DMS79 treated with DMSO at 0.1 percent for 48 hours (cell line): ENCODE measurements around the gene BTBD2.
"Not testable (repeated sequence)": the region's sequence is repeated elsewhere in the genome, so short reads cannot be mapped to it uniquely, and the experiment has no call there.

ENCODE experiments used
- DNase-seq: peaks from one replicate; lab custom pipeline; 2025; lab: John Stamatoyannopoulos, UW

BTBD2 gene

DNA sequence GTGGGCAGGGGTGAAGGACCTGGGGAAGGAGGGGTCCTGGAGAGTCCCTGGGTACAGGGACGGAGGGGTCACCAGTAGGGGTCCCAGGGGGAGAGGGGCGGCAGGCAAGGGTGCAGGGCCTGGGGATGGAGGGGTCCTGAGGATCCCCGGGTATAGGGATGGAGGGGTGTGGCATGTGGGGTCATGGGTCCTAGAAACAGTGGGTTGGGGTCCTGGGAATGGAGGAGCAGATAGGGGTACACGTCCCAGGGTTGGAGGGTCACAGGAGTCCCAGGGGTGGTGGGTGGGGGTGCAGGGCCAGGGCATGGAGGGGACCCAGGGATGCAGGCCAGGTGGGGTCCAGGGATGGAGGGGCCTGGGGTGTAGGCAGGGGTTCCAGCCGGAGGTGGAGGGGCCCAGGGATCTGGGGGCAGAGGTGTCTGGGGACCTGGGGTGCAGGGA, 1.4 kb downstream of the BTBD2 start:
- DNase-seq, result no peak

DNA sequence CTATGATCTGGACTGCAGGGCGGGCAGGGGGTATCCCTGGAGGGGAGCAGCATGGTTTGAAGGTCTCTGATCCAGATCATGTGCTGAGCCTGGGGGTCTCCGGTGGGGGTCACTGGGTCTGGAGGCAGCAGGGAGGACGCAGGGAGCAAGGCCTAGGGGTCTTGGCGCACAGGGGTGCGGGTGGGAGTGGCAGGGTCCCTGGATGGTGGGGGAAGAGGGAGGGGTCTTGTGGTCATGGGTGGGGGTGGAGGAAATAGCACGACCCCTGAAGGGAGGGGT, 1.9 kb downstream of the BTBD2 start:
- no peak for DNase-seq

GRCh38 chr19:2012941-2013682, 2.4 kb downstream of the BTBD2 start:
- DNase-seq, result no peak

DNA sequence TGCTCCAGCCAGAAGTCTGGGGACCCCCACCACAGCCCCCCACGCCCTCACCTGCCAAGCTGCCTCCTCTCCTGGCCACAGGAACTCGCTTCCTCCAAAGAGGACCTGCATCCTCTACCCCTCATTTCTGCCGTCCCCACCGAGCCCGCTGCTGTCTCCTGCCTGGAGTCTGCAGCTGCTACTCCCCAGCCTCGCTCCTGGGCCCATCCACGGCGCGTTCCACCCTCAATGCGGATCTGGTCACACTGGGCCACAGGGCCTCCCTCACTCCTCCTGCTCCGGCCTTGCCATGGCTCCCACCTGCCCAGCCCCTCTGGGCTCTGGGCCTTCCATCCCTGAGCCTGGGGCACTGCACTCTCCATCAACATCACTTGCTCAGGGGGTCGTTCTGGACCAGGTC, 4.3 kb downstream of the BTBD2 start:
- no peak for DNase-seq

- DNase-seq, result no peak
Observed at GRCh38 chr19:2010135-2010668, 5.3 kb downstream of the BTBD2 start.

- DNase-seq, result no peak
Observed at GRCh38 chr19:2003874-2004273, 11.6 kb downstream of the BTBD2 start.

DNA sequence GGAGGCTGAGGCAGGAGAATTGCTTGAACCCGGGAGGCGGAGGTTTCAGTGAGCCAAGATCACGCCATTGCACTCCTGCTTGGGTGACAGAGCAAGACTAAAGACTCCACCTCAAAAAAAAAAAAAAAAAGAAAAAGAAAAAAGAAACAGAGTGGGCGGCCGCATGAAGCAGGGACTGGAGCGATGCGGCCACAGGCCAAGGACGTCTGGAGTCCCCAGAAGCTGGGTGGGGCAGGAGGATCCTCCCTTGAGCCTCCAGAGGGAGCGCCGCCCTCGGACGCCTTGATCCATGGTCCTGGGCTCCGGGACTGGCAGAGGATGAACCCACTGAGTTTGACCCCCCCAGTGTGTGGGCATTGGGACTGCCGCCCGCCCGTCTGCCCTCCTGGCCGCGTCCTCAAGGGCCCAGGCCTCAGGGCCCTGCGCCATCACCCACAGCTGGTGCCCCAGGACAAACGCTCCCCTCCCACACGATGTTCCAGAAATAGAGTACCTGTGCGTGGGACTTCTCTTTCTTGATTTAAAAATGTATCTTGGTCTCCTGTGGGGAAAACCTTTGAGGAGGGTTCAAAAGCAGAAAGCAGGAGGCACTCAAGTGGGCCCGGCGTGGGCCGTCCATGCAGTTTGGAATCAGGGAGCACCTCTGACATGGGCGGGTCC, 15.5 kb downstream of the BTBD2 start:
- DNase-seq, result no peak

GRCh38 chr19:1998712-1999708, 16.5 kb downstream of the BTBD2 start:
- no peak for DNase-seq

DNA sequence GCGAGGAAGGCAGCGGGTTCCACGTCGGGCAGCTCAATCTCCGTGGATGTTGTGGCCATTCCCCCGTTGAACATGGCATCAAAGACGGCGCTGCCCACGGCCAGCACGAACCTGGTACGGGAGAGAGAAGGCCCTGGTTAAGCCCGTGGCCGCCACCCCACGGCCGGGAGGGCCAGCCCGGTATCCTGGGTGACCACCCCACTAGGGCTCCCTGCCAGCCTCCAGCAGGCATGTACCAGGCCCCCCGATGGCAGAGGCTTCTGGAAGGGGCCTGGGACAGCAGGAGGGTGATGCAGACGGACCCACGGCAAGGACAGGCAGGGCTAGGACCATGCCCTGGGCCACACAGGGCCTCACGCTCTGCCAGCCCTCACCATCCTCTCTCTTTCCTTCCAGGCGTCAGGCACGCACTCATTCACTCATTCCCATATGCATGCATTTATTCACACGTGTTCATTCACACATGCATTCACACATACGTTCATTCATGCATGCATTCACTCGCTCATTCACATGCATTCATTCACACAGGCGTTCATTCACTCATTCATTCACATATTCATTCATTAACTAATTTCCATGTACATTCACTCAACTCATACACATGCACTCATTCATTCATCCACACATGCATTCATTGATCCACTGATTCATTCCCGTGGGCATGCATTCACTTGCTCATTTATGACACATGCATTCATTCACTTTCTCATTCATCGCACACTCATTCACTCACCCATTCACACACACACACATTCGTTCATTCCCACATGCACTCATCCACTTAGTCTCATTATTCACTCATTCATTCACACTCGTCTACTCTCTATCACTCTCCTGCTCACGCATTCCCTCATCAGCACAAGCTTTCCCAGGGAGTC, 17.9 kb downstream of the BTBD2 start:
- DNase-seq, result no peak

GRCh38 chr19:1992759-1993260, 22.7 kb downstream of the BTBD2 start:
- no peak for DNase-seq

- no peak for DNase-seq
Observed at GRCh38 chr19:1991018-1991913, 24.2 kb downstream of the BTBD2 start.

DNA sequence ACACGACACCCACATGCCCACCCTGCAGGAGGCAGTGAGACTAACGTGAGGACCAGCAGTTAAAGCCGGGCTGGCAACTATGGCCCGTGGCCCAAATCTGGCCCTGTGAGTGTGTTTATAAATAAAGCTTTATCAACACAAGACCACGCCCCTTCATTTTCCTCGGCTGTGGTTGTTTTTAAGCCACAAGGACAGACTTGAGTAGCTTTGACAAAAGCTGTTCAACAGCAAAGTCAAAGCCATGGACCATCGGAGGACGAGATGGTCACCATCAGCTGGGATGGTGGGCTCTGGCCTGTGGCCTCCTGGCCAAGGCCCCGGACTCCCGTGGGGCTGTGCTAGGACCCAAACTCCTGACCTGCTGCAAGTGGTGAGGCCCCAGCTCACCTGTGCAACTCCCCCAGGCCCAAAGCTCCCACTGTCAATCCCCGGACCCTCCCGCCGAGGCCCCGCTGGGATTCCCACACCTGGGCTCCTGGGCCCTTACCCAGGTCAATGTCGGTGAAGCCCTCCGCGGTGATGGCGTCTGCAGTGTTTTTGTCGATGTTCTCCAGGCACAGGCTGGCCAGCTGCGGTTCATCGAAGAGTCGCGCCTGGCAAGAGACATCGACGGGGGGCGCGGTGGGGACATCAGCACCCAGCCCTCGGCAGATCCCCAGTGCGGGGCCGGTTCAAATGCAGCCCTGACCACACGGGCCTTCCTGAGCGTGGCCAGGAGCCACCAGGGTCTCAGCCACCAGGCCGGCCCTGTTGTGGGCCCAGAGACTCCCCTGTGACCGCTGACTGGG, 25.1 kb downstream of the BTBD2 start:
- no peak for DNase-seq

- no peak for DNase-seq
Observed at GRCh38 chr19:1989513-1990229, 25.8 kb downstream of the BTBD2 start.

GRCh38 chr19:1988464-1988863, 27.1 kb downstream of the BTBD2 start:
- not testable (repeated sequence) for DNase-seq

GRCh38 chr19:1987197-1988187, 28.0 kb downstream of the BTBD2 start:
- no peak for DNase-seq

DNA sequence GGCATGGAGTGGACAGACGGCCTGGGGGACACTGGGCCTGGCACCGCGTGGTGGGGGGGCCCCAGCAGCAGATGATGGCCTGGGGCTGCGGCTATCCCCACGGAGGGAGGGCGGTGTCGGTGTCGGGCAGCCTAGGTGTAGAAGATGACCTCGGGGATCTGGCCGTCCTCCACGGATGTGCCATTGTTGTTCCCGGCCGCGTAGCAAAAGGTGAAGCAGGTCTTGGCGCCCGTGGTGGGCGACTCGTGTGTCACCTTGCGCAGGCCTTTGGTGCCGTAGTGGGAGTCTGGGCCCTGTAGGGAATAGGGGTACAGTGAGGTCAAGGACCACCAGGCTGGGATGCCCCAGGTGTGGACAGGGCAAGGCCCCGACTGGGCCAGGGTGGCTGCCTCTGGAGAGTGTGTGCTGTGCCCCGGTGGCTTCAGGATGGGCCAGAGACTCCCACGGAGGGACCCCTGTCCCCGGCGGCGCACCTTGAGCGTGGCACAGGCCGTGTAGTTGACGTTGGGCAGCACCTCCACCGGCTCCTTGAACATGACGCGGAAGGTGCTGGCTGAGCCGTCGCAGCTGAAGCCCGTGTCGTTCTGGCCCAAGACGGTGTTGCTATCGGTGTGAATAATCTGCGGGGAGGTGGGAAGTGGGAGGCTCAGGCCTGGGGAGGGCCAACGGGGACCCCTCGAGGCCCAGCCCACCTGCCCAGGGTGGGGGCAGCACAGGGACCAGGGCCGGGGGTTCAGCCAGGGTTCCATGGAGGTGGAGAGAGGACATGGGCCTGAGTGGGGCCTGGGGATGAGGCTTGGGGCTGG, 29.0 kb downstream of the BTBD2 start:
- DNase-seq, result no peak
